Testis (tissue), 3 donors: ENCODE measurements around the gene ABCA13. TPM values are rescaled to one million over a fixed set of nuclear protein-coding genes. Genes with fewer than 3 reads are reported as not detected.

Source experiments
- DNase-seq: peaks from one replicate; pipeline ENCODE4 v3.0.0-alpha.2; 2019
- H3K27ac ChIP-seq, 2 donors: fragments of 200-600 bp; sonication (generic); one replicate each; pipeline ENCODE4 v1.5.1; 2019
- H3K27me3 ChIP-seq: fragments of 200-600 bp; sonication (generic); one replicate; pipeline ENCODE4 v1.5.1; 2019
- H3K36me3 ChIP-seq: fragments of 200-600 bp; sonication (generic); one replicate; pipeline ENCODE4 v1.5.1; 2017; ENCODE audit warnings: low read depth; ENCODE audit errors: missing control alignments
- H3K4me1 ChIP-seq: fragments of 200-600 bp; sonication (generic); one replicate; pipeline ENCODE4 v1.5.1; 2019
- H3K4me3 ChIP-seq, 2 donors: fragments of 200-600 bp; sonication (generic); one replicate each; pipeline ENCODE4 v1.5.1; 2017 to 2019
- H3K9me3 ChIP-seq: fragments of 200-600 bp; sonication (generic); one replicate; pipeline ENCODE4 v1.5.1; 2017
- CTCF ChIP-seq, 3 experiments: fragments of 450-650 bp in 2 of 3; fragments of 200-600 bp in 1 of 3; sonication (generic) in 1 of 3; IDR thresholded peaks; one replicate each; pipeline ENCODE4 v1.5.1; 2016 to 2019; ENCODE audit warnings: antibody characterized with exemption in 3 of 3, mild to moderate bottlenecking in 2 of 3, moderate library complexity in 1 of 3
- POLR2A ChIP-seq: fragments of 450-650 bp; IDR thresholded peaks from one replicate; pipeline ENCODE4 v1.6.1; 2017; ENCODE audit warnings: antibody characterized with exemption, mild to moderate bottlenecking, moderate library complexity
- WGBS, 2 donors: methylation state at CpG; one replicate each; pipeline ENCODE4 v1.1.5; 2018; 5-methylcytosine and 5-hydroxymethylcytosine counted together
- intact Hi-C: fragments of 100-400 bp; cut with DNase I; formaldehyde crosslinking; loops from one replicate; pipeline ENCODE4 v1.15.1; 2023; ENCODE audit warnings: low total_unique reads
- polyA plus RNA-seq: library from polyadenylated mRNA; stranded (reverse); fragments of 350-450 nt; fragmentation: Illumina TruSeq; extraction: RNeasy Lipid Tissue Mini Kit (QIAGEN cat#74804); gene quantifications from one replicate; pipeline ENCODE4 v1.2.3, GENCODE V29; 2014; ENCODE audit warnings: low read depth, low replicate concordance; ENCODE audit not compliant: insufficient read depth
- total RNA-seq, 2 donors: library from RNA; depleted of rRNA; stranded (reverse); fragments of >200 nt; gene quantifications; one replicate each; pipeline ENCODE4 v1.2.3, GENCODE V29; 2016

ABCA13 gene
- total and polyA plus RNA-seq, 3 donors from 2014 or later, result 3.5 to 7.3 (median 4.3) TPM

- intact Hi-C loops, result no loop called here
- Histone ChIP-seq H3K9me3 (no peaks in the 10 kb centered on the region), H3K27ac (no peak overlapping the region), H3K27me3 (no peaks in the 10 kb centered on the region), H3K4me1 (peaks cover 4% of the 10 kb centered on the region), H3K36me3 (no peaks in the 10 kb centered on the region), H3K4me3 (no peak overlapping the region)
- 56 to 58% methylated on average over 2 of the region's 2 CpGs for WGBS, 2 donors
- TF ChIP-seq CTCF (IDR thresholded peaks at IDR 0.05), result no peak
- TF ChIP-seq POLR2A, result no peak
- no peak for DNase-seq
Observed at GRCh38 chr7:48296966-48297365, 125.7 kb downstream of the ABCA13 start.

GRCh38 chr7:48298779-48299178 is 127.5 kb downstream of the ABCA13 start:
- intact Hi-C loops, result no loop called here
- H3K27ac ChIP-seq, result no peak overlapping the region

GRCh38 chr7:48299580-48300169 is 128.4 kb downstream of the ABCA13 start:
- intact Hi-C loops, result no loop called here
- WGBS, 2 donors, result 38 to 42% methylated on average over 4 of the region's 4 CpGs

More at GRCh38 chr7:48298779-48299178, 127.5 kb downstream of the ABCA13 start:
- no peaks in the 10 kb centered on the region for H3K9me3 ChIP-seq
- no peak for DNase-seq
- 68 to 72% methylated on average over 5 of the region's 5 CpGs for WGBS, 2 donors
- H3K4me3 ChIP-seq, result no peak overlapping the region
- H3K27me3 ChIP-seq, result no peaks in the 10 kb centered on the region
- H3K4me1 ChIP-seq, result peaks cover 4% of the 10 kb centered on the region
- TF ChIP-seq CTCF (IDR thresholded peaks at IDR 0.05) (no peak), POLR2A (no peak)
- no peaks in the 10 kb centered on the region for H3K36me3 ChIP-seq

GRCh38 chr7:48300301-48300700 is 129.0 kb downstream of the ABCA13 start:
- no peak for DNase-seq
- no peak for TF ChIP-seq POLR2A
- TF ChIP-seq CTCF (IDR thresholded peaks at IDR 0.05), result no peak
- Histone ChIP-seq H3K36me3 (no peaks in the 10 kb centered on the region), H3K4me1 (peaks cover 4% of the 10 kb centered on the region), H3K4me3 (no peak overlapping the region), H3K9me3 (no peaks in the 10 kb centered on the region), H3K27ac (no peak overlapping the region), H3K27me3 (no peaks in the 10 kb centered on the region)
- WGBS, 2 donors, result 32 to 44% methylated on average over 2 of the region's 2 CpGs
- intact Hi-C loops, result no loop called here

More at GRCh38 chr7:48299580-48300169, 128.4 kb downstream of the ABCA13 start:
- peak; percentile 78 for DNase-seq
- no peaks in the 10 kb centered on the region for H3K36me3 ChIP-seq
- no peak overlapping the region for H3K4me3 ChIP-seq
- H3K27ac ChIP-seq, result no peak overlapping the region
- no peaks in the 10 kb centered on the region for H3K27me3 ChIP-seq
- H3K4me1 ChIP-seq, result peaks cover 4% of the 10 kb centered on the region
- no peak for TF ChIP-seq POLR2A
- peak; percentile 49 to 73 (median 70) for TF ChIP-seq CTCF (IDR thresholded peaks at IDR 0.05)
- H3K9me3 ChIP-seq, result no peaks in the 10 kb centered on the region

GRCh38 chr7:48301201-48301600 is 129.9 kb downstream of the ABCA13 start:
- H3K4me3 ChIP-seq, result no peak overlapping the region
- no peak for DNase-seq
- TF ChIP-seq CTCF (IDR thresholded peaks at IDR 0.05) (no peak), POLR2A (no peak)
- WGBS, 2 donors, result 51 to 56% methylated on average over 3 of the region's 3 CpGs
- H3K36me3 ChIP-seq, result no peaks in the 10 kb centered on the region
- peaks cover 4% of the 10 kb centered on the region for H3K4me1 ChIP-seq
- no peaks in the 10 kb centered on the region for H3K27me3 ChIP-seq
- no peak overlapping the region for H3K27ac ChIP-seq
- H3K9me3 ChIP-seq, result no peaks in the 10 kb centered on the region
- intact Hi-C loops, result no loop called here
